Measurements from ENCODE around the gene PHC1.

- TF ChIP-seq, protein P1, sequence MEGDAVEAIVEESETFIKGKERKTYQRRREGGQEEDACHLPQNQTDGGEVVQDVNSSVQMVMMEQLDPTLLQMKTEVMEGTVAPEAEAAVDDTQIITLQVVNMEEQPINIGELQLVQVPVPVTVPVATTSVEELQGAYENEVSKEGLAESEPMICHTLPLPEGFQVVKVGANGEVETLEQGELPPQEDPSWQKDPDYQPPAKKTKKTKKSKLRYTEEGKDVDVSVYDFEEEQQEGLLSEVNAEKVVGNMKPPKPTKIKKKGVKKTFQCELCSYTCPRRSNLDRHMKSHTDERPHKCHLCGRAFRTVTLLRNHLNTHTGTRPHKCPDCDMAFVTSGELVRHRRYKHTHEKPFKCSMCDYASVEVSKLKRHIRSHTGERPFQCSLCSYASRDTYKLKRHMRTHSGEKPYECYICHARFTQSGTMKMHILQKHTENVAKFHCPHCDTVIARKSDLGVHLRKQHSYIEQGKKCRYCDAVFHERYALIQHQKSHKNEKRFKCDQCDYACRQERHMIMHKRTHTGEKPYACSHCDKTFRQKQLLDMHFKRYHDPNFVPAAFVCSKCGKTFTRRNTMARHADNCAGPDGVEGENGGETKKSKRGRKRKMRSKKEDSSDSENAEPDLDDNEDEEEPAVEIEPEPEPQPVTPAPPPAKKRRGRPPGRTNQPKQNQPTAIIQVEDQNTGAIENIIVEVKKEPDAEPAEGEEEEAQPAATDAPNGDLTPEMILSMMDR (IDR thresholded peaks at IDR 0.05), result no peak
- no peak for TF ChIP-seq POLR2A (IDR thresholded peaks at IDR 0.05)
Observed at GRCh38 chr12:8936735-8937134, 22.4 kb downstream of the PHC1 start.

Data from testis (tissue), 2 donors.